Neural cell (in vitro differentiated cells): ENCODE data around the gene NFIA. TPM values are rescaled to one million over a fixed set of nuclear protein-coding genes. Genes with fewer than 3 reads are reported as not detected.

Source experiments
- H2AFZ ChIP-seq: fragments of 200-600, 300-800 bp; sonication (generic), shearing (Covaris generic); 2 replicates; pipeline ENCODE4 v1.6.0; 2014; ENCODE audit warnings: low read depth, mild to moderate bottlenecking, antibody characterized with exemption, low read length, moderate library complexity
- H3F3A ChIP-seq: fragments of 200-600 bp; shearing (Covaris generic); 2 replicates; pipeline ENCODE4 v1.6.1; 2016; ENCODE audit warnings: mild to moderate bottlenecking, moderate library complexity, mixed read lengths, antibody characterized with exemption, low read length; ENCODE audit not compliant: insufficient read depth, poor library complexity, severe bottlenecking
- H3K27ac ChIP-seq: fragments of 200-600, 300-800 bp; sonication (generic), shearing (Covaris generic); 2 replicates; pipeline ENCODE4 v1.5.1; 2014; ENCODE audit warnings: mild to moderate bottlenecking, low read length, moderate library complexity
- H3K27me3 ChIP-seq: fragments of 300-800, 200-600 bp; sonication (generic), shearing (Covaris generic); 2 replicates; pipeline ENCODE4 v1.6.0; 2014; ENCODE audit warnings: mild to moderate bottlenecking, low read depth, low read length, moderate library complexity; ENCODE audit not compliant: insufficient read depth
- H3K36me3 ChIP-seq: fragments of 300-800, 200-600 bp; sonication (generic), shearing (Covaris generic); 2 replicates; pipeline ENCODE4 v1.5.1; 2014; ENCODE audit warnings: mild to moderate bottlenecking, antibody characterized with exemption, low read length, moderate library complexity; ENCODE audit not compliant: insufficient read depth
- H3K4me2 ChIP-seq: fragments of 300-800, 200-600 bp; sonication (generic), shearing (Covaris generic); 2 replicates; pipeline ENCODE4 v1.6.0; 2014; ENCODE audit warnings: mild to moderate bottlenecking, low read length
- H3K4me3 ChIP-seq: fragments of 300-800, 200-600 bp; sonication (generic), shearing (Covaris generic); 2 replicates; pipeline ENCODE4 v1.5.1; 2014; ENCODE audit warnings: mild to moderate bottlenecking, low read length, moderate library complexity
- H3K79me2 ChIP-seq: fragments of 200-600 bp; shearing (Covaris generic); replicated peaks from 2 replicates; pipeline ENCODE4 v1.6.0; 2014; ENCODE audit warnings: mild to moderate bottlenecking, low read length, moderate library complexity; ENCODE audit not compliant: insufficient read depth
- H3K9ac ChIP-seq: fragments of 300-800, 200-600 bp; sonication (generic), shearing (Covaris generic); 2 replicates; pipeline ENCODE4 v1.6.1; 2016; ENCODE audit warnings: mild to moderate bottlenecking, low read length, mixed read lengths
- H3K9me2 ChIP-seq: fragments of 200-600 bp; shearing (Covaris generic); 2 replicates; pipeline ENCODE4 v1.6.1; 2016; ENCODE audit warnings: mild to moderate bottlenecking, low read length, mixed read lengths; ENCODE audit not compliant: insufficient read depth
- H3K9me3 ChIP-seq: fragments of 200-600, 300-800 bp; sonication (generic), shearing (Covaris generic); 2 replicates; pipeline ENCODE4 v1.6.1; 2016; ENCODE audit warnings: mild to moderate bottlenecking, mixed run types, low read length, moderate library complexity, mixed read lengths
- H4K20me1 ChIP-seq: fragments of 200-600 bp; shearing (Covaris generic); 2 replicates; pipeline ENCODE4 v1.6.1; 2016; ENCODE audit warnings: mild to moderate bottlenecking, mixed run types; ENCODE audit not compliant: insufficient read depth
- EP300 ChIP-seq: fragments of 450-650 bp; conservative IDR thresholded peaks from 2 replicates; pipeline ENCODE4 v1.6.1; 2014; ENCODE audit warnings: antibody characterized with exemption, mild to moderate bottlenecking, moderate library complexity; ENCODE audit not compliant: poor library complexity, severe bottlenecking
- EZH2 ChIP-seq: fragments of 200-600, 300-800 bp; shearing (Covaris generic), sonication (generic); IDR thresholded peaks from 2 replicates; pipeline ENCODE4 v1.6.1; 2014; ENCODE audit warnings: antibody characterized with exemption, low read length, borderline replicate concordance, mild to moderate bottlenecking; ENCODE audit not compliant: insufficient read depth, poor library complexity, severe bottlenecking
- MXI1 ChIP-seq: fragments of 450-650 bp; conservative IDR thresholded peaks from 2 replicates; pipeline ENCODE4 v1.6.1; 2014; ENCODE audit warnings: antibody characterized with exemption, mild to moderate bottlenecking; ENCODE audit not compliant: poor library complexity, severe bottlenecking
- POLR2AphosphoS5 ChIP-seq: IDR thresholded peaks from 2 replicates; pipeline ENCODE4 v1.6.1; 2012
- RAD21 ChIP-seq: fragments of 450-650 bp; conservative IDR thresholded peaks from 2 replicates; pipeline ENCODE4 v1.6.1; 2014; ENCODE audit warnings: antibody characterized with exemption, mild to moderate bottlenecking, moderate library complexity
- SMC3 ChIP-seq: fragments of 450-650 bp; conservative IDR thresholded peaks from 2 replicates; pipeline ENCODE4 v1.6.1; 2014; ENCODE audit warnings: antibody characterized with exemption, mild to moderate bottlenecking, moderate library complexity; ENCODE audit not compliant: poor library complexity
- TAF1 ChIP-seq: IDR thresholded peaks from 2 replicates; pipeline ENCODE4 v1.6.1; 2012; ENCODE audit warnings: low read depth
- polyA plus RNA-seq: library from polyadenylated mRNA; depleted of rRNA; stranded (reverse); fragments of >200 nt; gene quantifications from 2 replicates; pipeline ENCODE4 v1.2.3, GENCODE V29; 2014
- TF ChIP-seq, protein P1 (sequence below): fragments of 450-650 bp; IDR thresholded peaks from 2 replicates; pipeline ENCODE4 v1.5.1; 2014; ENCODE audit warnings: antibody characterized with exemption, mild to moderate bottlenecking, moderate library complexity; ENCODE audit not compliant: poor library complexity, severe bottlenecking
- TF ChIP-seq, protein P2 (sequence below): IDR thresholded peaks from 2 replicates; pipeline ENCODE4 v1.6.1; 2012; ENCODE audit warnings: borderline replicate concordance

NFIA gene
- polyA plus RNA-seq, 1 donor from 2014 or later: 0.47 TPM

DNA sequence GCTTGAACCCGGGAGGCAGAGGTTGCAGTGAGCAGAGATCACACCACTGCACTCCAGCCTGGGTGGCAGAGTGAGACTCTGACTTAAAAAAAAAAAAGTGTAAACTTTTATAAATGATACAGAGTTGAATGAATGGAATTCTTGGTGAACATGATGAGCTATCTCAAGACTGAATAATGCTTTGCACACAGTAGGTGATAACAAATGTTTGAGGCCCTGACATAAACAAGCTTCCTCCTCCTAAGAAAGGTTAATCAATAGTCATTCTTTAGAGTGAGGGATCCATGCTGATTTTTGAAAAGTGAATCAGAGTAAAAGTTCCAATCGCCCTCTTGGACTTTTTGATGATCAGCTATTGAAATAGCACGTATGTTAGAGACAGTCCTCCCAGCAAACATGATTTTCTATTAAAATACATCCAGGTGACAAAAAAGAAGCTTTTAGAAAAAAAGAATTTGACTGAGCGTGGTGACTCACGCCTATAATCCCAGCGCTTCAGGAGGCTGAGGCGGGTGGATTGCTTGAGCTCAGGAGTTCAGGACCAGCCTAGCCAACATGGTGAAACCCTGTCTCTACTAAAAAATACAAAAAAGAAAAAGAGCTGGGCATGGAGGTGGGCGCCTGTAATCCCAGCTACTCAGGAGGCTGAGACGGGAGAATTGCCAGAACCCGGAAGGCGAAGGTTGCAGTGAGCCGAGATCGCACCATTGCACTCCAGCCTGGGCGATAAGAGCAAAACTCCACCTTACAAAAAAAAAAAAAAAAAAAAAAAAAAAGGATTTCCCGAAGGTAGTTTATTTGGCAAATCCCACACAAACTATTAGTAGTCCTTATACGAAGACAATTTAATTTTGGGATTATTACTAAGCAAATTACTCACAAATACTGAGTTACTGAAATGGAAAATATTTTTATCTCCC is 181.8 kb downstream of the NFIA start:
- Histone ChIP-seq H2AFZ (no peak overlapping the region), H3K9ac (no peak overlapping the region), H3F3A (no peaks in the 10 kb centered on the region), H3K36me3 (no peaks in the 10 kb centered on the region), H4K20me1 (no peaks in the 10 kb centered on the region), H3K27ac (no peak overlapping the region), H3K9me2 (no peaks in the 10 kb centered on the region), H3K9me3 (no peaks in the 10 kb centered on the region), H3K79me2 (no peaks in the 10 kb centered on the region), H3K4me3 (no peak overlapping the region), H3K4me2 (no peak overlapping the region), H3K27me3 (no peaks in the 10 kb centered on the region)
- no peak for TF ChIP-seq RAD21
- no peak for TF ChIP-seq EZH2
- no peak for TF ChIP-seq POLR2AphosphoS5
- TF ChIP-seq EP300: no peak
- TF ChIP-seq, protein P1, sequence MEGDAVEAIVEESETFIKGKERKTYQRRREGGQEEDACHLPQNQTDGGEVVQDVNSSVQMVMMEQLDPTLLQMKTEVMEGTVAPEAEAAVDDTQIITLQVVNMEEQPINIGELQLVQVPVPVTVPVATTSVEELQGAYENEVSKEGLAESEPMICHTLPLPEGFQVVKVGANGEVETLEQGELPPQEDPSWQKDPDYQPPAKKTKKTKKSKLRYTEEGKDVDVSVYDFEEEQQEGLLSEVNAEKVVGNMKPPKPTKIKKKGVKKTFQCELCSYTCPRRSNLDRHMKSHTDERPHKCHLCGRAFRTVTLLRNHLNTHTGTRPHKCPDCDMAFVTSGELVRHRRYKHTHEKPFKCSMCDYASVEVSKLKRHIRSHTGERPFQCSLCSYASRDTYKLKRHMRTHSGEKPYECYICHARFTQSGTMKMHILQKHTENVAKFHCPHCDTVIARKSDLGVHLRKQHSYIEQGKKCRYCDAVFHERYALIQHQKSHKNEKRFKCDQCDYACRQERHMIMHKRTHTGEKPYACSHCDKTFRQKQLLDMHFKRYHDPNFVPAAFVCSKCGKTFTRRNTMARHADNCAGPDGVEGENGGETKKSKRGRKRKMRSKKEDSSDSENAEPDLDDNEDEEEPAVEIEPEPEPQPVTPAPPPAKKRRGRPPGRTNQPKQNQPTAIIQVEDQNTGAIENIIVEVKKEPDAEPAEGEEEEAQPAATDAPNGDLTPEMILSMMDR: no peak
- no peak for TF ChIP-seq SMC3

DNA sequence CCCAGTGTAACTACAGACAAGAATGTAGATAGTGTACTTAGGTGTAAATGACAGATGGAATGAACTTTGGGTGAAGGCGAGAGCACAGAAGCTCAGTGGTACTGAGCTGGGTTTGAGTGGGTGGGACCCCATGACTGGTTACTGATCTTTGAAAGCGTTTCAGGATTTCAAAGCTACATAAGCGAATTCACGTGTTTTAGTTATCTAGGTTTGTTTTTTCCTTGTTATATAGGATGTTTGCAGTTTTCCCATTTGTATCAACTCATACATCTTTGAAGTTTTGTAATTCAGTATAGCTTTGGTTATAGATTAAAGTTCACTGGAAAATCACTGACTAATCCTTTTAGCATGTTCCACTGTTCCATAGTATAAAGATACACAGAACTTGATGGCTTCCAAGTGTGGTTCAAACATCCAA is 182.5 kb downstream of the NFIA start:
- Histone ChIP-seq H3K27ac (no peak overlapping the region), H3F3A (no peaks in the 10 kb centered on the region), H3K4me3 (no peak overlapping the region), H3K36me3 (no peaks in the 10 kb centered on the region), H3K9me3 (no peaks in the 10 kb centered on the region), H3K9ac (no peak overlapping the region), H4K20me1 (no peaks in the 10 kb centered on the region), H3K27me3 (no peaks in the 10 kb centered on the region), H2AFZ (no peak overlapping the region), H3K4me2 (no peak overlapping the region), H3K79me2 (no peaks in the 10 kb centered on the region), H3K9me2 (no peaks in the 10 kb centered on the region)
- TF ChIP-seq EP300 (no peak), RAD21 (no peak), EZH2 (no peak), SMC3 (no peak), POLR2AphosphoS5 (no peak), TAF1 (no peak), MXI1 (no peak)
- TF ChIP-seq, protein P1: no peak
- TF ChIP-seq, protein P2, sequence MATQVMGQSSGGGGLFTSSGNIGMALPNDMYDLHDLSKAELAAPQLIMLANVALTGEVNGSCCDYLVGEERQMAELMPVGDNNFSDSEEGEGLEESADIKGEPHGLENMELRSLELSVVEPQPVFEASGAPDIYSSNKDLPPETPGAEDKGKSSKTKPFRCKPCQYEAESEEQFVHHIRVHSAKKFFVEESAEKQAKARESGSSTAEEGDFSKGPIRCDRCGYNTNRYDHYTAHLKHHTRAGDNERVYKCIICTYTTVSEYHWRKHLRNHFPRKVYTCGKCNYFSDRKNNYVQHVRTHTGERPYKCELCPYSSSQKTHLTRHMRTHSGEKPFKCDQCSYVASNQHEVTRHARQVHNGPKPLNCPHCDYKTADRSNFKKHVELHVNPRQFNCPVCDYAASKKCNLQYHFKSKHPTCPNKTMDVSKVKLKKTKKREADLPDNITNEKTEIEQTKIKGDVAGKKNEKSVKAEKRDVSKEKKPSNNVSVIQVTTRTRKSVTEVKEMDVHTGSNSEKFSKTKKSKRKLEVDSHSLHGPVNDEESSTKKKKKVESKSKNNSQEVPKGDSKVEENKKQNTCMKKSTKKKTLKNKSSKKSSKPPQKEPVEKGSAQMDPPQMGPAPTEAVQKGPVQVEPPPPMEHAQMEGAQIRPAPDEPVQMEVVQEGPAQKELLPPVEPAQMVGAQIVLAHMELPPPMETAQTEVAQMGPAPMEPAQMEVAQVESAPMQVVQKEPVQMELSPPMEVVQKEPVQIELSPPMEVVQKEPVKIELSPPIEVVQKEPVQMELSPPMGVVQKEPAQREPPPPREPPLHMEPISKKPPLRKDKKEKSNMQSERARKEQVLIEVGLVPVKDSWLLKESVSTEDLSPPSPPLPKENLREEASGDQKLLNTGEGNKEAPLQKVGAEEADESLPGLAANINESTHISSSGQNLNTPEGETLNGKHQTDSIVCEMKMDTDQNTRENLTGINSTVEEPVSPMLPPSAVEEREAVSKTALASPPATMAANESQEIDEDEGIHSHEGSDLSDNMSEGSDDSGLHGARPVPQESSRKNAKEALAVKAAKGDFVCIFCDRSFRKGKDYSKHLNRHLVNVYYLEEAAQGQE: no peak
